HEK293T (cell line): ENCODE results near the gene METTL2B.
"Not testable (repeated sequence)": the region's sequence is repeated elsewhere in the genome, so short reads cannot be mapped to it uniquely, and the experiment has no call there.

Source experiments
- CTCF ChIA-PET: fragments of 350-600 bp; formaldehyde crosslinking; extraction: SDS; loops from one replicate; lab custom pipeline; 2021; ENCODE audit warnings: antibody characterized with exemption, inconsistent platforms; lab: Yijun Ruan, JAX
- POLR2A ChIA-PET: fragments of 350-600 bp; formaldehyde crosslinking; extraction: SDS; loops from one replicate; lab custom pipeline; 2020; ENCODE audit warnings: antibody characterized with exemption, inconsistent platforms; lab: Yijun Ruan, JAX
- DNase-seq: peaks from one replicate; pipeline ENCODE4 v3.0.0; 2012; ENCODE audit warnings: mixed read lengths; ENCODE audit errors: extremely low spot score
- ARNT ChIP-seq: fragments of 450-650 bp; IDR thresholded peaks from 2 replicates; pipeline ENCODE4 v1.6.1; 2017; ENCODE audit warnings: mild to moderate bottlenecking
- BHLHE40 ChIP-seq: fragments of 450-650 bp; IDR thresholded peaks from 2 replicates; pipeline ENCODE4 v1.6.1; 2016; ENCODE audit warnings: mild to moderate bottlenecking, moderate library complexity, borderline replicate concordance
- CTBP1 ChIP-seq: fragments of 450-650 bp; IDR thresholded peaks from 2 replicates; pipeline ENCODE4 v1.6.1; 2016; ENCODE audit warnings: borderline replicate concordance
- FOXA1 ChIP-seq: fragments of 450-650 bp; IDR thresholded peaks from 2 replicates; pipeline ENCODE4 v1.6.1; 2016; ENCODE audit warnings: mild to moderate bottlenecking
- FOXK2 ChIP-seq: fragments of 450-650 bp; IDR thresholded peaks from 2 replicates; pipeline ENCODE4 v1.6.1; 2016; ENCODE audit warnings: mild to moderate bottlenecking
- FOXM1 ChIP-seq: fragments of 450-650 bp; IDR thresholded peaks from 2 replicates; pipeline ENCODE4 v1.6.1; 2017; ENCODE audit warnings: mild to moderate bottlenecking, borderline replicate concordance
- HDGF ChIP-seq: fragments of 450-650 bp; IDR thresholded peaks from 2 replicates; pipeline ENCODE4 v1.6.1; 2017; ENCODE audit warnings: antibody characterized with exemption, borderline replicate concordance
- L3MBTL2 ChIP-seq: fragments of 450-650 bp; conservative IDR thresholded peaks from 2 replicates; pipeline ENCODE4 v1.6.1; 2016; ENCODE audit warnings: mild to moderate bottlenecking
- LEF1 ChIP-seq: fragments of 450-650 bp; IDR thresholded peaks from 2 replicates; pipeline ENCODE4 v1.6.1; 2017; ENCODE audit warnings: mild to moderate bottlenecking, borderline replicate concordance
- NFRKB ChIP-seq: fragments of 450-650 bp; IDR thresholded peaks from 2 replicates; pipeline ENCODE4 v1.6.1; 2016; ENCODE audit warnings: mild to moderate bottlenecking, moderate library complexity
- SP1 ChIP-seq: fragments of 450-650 bp; IDR thresholded peaks from 2 replicates; pipeline ENCODE4 v1.6.1; 2017
- SUZ12 ChIP-seq: fragments of 450-650 bp; IDR thresholded peaks from 2 replicates; pipeline ENCODE4 v1.6.1; 2016; ENCODE audit warnings: mild to moderate bottlenecking
- TARDBP ChIP-seq: fragments of 450-650 bp; IDR thresholded peaks from 2 replicates; pipeline ENCODE4 v1.6.1; 2016
- TF ChIP-seq, protein P1 (sequence below): fragments of 450-650 bp; IDR thresholded peaks from 2 replicates; pipeline ENCODE4 v1.6.1; 2016

METTL2B gene

DNA sequence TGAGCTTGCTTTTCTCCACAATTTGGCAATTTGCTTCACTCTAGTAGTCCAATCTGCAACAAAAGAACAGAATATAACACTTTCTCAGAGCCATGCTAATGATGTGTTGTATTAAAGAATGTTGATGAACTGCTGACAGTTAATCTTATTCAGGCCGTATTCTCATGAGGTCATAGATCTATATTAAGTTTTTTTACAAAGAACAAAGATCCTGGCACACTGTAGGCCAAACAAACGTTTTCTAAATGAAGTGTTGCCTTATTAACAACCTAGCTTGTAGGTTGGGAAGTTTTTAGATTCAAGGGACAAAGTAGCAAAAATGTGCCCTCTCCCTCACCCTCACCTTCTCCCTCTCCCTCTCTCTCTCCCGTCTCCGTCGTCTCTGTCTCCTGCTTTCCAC lies 14.1 kb upstream of the METTL2B start:
- TF ChIP-seq FOXA1: no peak
- no peak for DNase-seq
- ChIA-PET POLR2A (no interaction called here), CTCF (interaction anchor here (0.7 to 1.0 kb wide), 2 partner anchors 36 to 1181 kb away, joined by 3 to 7 read pairs; no protein-coding TSS in a partner anchor)

GRCh38 chr7:128463345-128463744 lies 13.2 kb upstream of the METTL2B start:
- CTCF ChIA-PET, POLR2A ChIA-PET, DNase-seq: not testable (repeated sequence)

GRCh38 chr7:128463933-128464332 lies 12.6 kb upstream of the METTL2B start:
- POLR2A ChIA-PET, DNase-seq, CTCF ChIA-PET: not testable (repeated sequence)

- POLR2A ChIA-PET, CTCF ChIA-PET: not testable (repeated sequence)
These were observed 9.7 kb upstream of the METTL2B start for GRCh38 chr7:128466871-128467270.

GRCh38 chr7:128477336-128477690 lies 765 bp downstream of the METTL2B start:
- POLR2A ChIA-PET: interaction anchor here (1.3 kb wide), 1 partner anchor 190 kb away, joined by 4 read pairs; no protein-coding TSS in a partner anchor
- CTCF ChIA-PET, DNase-seq: not testable (repeated sequence)

More at GRCh38 chr7:128466871-128467270, 9.7 kb upstream of the METTL2B start:
- DNase-seq: not testable (repeated sequence)

DNA sequence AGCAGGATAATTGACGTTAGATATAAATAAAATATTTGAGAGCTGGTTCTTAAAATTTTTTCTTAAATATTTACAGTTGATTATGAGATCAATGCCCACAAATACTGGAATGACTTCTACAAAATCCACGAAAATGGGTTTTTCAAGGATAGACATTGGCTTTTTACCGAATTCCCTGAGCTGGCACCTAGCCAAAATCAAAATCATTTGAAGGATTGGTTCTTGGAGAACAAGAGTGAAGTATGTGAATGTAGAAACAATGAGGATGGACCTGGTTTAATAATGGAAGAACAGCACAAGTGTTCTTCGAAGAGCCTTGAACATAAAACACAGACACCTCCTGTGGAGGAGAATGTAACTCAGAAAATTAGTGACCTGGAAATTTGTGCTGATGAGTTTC lies 2.5 kb downstream of the METTL2B start:
- POLR2A ChIA-PET, CTCF ChIA-PET: not testable (repeated sequence)

GRCh38 chr7:128488134-128488533 lies 11.6 kb downstream of the METTL2B start:
- CTCF ChIA-PET, POLR2A ChIA-PET, DNase-seq: not testable (repeated sequence)

More for the DNA sequence above, 2.5 kb downstream of the METTL2B start:
- DNase-seq: not testable (repeated sequence)

DNA sequence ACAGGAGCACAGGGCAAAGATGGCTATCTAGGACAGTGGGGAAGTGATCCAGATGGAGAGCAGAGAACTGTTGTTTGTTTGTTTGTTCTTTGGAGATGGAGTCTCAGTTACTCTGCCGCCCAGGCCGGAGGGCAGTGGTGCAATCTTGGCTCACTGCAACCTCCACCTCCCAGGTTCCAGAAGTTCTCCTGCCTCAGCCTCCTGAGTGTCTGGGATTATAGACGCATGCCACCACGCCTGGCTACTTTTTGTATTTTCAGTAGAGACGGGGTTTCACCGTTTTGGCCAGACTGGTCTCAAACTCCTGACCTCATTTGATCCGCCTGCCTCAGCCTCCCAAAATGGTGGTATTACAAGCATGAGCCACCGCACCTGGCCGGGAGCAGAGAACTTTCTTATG lies 20.9 kb downstream of the METTL2B start:
- ChIA-PET CTCF (interaction anchor here (0.6 kb wide), 1 partner anchor 55 kb away, joined by 3 read pairs; no protein-coding TSS in a partner anchor), POLR2A (no interaction called here)
- no peak for TF ChIP-seq ARNT
- TF ChIP-seq FOXM1: no peak
- TF ChIP-seq FOXA1: no peak
- TF ChIP-seq, protein P1, sequence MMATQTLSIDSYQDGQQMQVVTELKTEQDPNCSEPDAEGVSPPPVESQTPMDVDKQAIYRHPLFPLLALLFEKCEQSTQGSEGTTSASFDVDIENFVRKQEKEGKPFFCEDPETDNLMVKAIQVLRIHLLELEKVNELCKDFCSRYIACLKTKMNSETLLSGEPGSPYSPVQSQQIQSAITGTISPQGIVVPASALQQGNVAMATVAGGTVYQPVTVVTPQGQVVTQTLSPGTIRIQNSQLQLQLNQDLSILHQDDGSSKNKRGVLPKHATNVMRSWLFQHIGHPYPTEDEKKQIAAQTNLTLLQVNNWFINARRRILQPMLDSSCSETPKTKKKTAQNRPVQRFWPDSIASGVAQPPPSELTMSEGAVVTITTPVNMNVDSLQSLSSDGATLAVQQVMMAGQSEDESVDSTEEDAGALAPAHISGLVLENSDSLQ: no peak
- no peak for TF ChIP-seq CTBP1
- no peak for TF ChIP-seq HDGF
- no peak for TF ChIP-seq FOXK2
- no peak for TF ChIP-seq SP1
- no peak for TF ChIP-seq NFRKB
- TF ChIP-seq TARDBP: no peak
- no peak for TF ChIP-seq L3MBTL2
- no peak for TF ChIP-seq BHLHE40
- TF ChIP-seq SUZ12: no peak
- TF ChIP-seq LEF1: no peak
- no peak for DNase-seq

DNA sequence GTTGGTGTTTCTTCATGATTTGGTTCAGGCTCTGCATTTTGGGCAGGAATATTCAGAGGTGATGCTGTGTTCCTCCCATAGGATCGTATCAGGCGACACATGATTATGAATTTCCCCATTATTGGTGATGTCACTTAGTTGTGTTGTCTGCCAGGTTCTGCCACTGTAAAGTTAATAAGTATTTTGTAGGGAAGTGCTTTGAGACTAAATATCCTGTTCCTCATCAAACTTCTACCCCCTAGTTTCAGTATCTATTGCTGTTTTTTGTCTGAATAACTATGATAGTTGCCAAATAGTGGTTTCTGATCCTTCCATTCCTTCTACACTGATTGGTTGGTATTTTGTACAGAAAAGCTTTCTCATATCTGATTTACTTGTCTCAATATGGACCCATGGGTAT lies 28.9 kb downstream of the METTL2B start:
- DNase-seq, CTCF ChIA-PET, POLR2A ChIA-PET: not testable (repeated sequence)

DNA sequence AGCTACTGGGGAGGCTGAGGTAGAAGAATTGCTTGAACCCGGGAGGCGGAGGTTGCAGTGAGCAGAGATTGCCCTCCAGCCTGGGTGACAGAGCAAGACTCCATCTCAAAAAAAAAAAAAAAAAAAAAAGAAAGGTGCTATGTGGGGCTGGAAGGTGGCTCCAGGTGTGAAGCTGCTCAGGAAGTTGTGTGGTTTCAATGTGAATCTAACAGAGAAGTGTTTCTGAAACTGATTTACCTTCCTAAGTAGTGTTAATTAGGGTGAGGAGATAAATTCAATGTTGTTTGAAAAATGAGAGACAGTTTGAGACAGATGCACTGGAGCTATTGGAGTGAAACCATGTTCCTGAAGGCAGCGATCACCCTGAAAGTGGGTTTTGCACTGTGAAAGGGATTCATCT lies 30.3 kb downstream of the METTL2B start:
- POLR2A ChIA-PET, DNase-seq, CTCF ChIA-PET: not testable (repeated sequence)

DNA sequence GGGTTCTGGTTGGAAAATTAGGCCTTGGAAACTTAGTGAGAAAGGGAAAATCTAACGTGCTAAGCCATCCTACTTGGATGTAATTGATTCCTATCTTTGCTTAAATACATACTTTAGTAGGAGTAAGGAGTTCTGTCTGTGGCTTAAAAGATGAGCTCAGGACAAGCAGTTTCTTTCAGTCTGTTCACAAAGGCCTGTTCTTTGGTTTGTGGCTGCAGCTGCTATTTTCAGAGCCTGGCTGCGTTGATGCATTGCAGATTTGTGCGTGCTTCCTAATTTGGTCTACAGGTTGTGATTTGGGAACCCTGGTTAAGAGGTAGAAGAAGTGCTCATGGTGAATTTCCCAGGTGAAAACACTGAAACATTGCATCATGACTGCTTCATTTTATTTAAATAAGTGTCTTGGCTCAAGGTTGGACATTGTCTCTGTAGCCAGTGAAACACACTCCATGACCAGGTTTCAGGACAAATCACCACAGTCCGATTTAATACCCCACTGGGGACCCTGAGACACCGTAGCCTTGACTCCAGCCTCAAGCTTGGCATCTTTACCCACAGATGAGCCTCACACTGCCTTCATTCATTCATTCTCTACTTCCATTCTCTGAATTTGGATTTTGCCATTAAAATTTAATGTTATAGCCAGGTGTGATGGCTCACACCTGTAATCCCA lies 30.9 kb downstream of the METTL2B start:
- CTCF ChIA-PET, DNase-seq, POLR2A ChIA-PET: not testable (repeated sequence)

DNA sequence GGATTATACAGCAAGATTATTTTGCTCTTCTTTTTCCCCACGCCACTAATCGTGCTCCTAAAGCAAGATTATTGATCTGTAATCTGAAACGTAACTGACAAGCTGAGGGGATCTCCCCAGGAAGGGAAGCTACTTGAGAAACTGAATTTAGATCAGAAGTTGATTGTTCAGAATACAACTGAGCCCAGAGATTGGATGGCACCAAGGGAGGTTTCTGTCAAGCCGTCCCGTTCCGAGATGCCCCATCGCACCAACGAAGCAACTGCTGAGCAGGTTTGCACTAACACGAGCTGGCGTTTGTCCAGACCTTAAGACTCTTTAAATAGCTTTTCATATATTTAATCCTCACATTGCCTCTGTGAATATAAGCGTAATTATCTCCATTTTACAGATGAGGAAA lies 35.1 kb downstream of the METTL2B start:
- POLR2A ChIA-PET, CTCF ChIA-PET: not testable (repeated sequence)

DNA sequence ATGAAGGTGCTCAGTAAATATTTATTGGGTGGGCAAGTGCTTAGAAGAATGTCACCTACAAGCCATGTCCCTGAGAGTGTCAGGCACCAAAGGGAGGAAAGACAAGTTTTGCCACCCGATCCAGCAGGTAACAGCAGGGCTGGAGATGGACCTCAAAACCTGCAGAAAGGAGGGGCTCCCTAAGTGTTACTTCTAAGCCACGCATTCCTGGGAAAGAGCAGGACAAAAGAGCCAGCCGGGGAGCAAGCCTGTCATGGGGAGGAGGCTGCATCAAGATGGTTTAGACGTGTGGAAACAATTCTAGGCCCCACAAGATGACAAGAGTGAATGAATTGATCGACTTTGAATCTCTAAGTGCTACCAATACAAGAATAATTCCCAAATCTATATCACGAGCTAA lies 38.7 kb downstream of the METTL2B start:
- CTCF ChIA-PET, DNase-seq, POLR2A ChIA-PET: not testable (repeated sequence)

More for the DNA sequence above, 35.1 kb downstream of the METTL2B start:
- not testable (repeated sequence) for DNase-seq

DNA sequence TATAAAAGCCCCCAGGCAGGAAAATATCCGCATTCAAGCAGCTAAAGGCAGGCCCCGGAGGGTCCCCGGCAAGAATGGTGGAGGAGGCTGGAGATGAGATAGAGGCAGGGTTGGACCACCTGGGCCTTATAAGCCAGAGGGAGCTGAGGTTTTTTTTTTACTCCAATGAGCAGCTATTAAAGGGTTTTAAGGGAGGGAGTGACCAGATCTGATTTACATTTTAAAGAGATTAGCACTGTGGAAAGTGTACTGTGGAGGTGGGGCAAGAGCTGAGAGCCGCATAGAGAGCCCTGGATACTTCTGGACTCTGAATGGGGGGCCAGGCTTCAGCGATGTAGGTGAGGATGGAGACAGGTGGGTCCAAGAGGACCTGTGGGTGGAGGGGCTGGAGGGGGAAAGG lies 40.5 kb downstream of the METTL2B start:
- CTCF ChIA-PET, POLR2A ChIA-PET, DNase-seq: not testable (repeated sequence)

GRCh38 chr7:128523226-128523931 lies 46.8 kb downstream of the METTL2B start:
- peak; percentile 9 for DNase-seq
- POLR2A ChIA-PET, CTCF ChIA-PET: not testable (repeated sequence)
